GM12878 (cell line): Measurements from ENCODE around the gene SLA2. TPM values are rescaled to one million over a fixed set of nuclear protein-coding genes. Genes with fewer than 3 reads are reported as not detected.

ENCODE experiments used
- ATAC-seq: fragments of 200-7000 bp; cut with Tn5 transposase; 3 replicates; pipeline ENCODE4 v1.9.1; 2020; ENCODE audit warnings: mild to moderate bottlenecking, moderate library complexity
- BruUV-seq: library from RNA; stranded (reverse); fragments of 400-500 nt; replicated peaks from 2 replicates; lab custom pipeline; 2021; lab: Mats Ljungman, UMichigan
- CTCF ChIA-PET: fragments of 300-600 bp; sonication (Branson Sonifier 250); formaldehyde crosslinking; extraction: SDS; loops from one replicate; lab custom pipeline; 2021; ENCODE audit warnings: inconsistent platforms; lab: Yijun Ruan, JAX
- POLR2A ChIA-PET: fragments of 350-600 bp; formaldehyde crosslinking; extraction: SDS; loops from one replicate; lab custom pipeline; 2021; ENCODE audit warnings: inconsistent platforms; lab: Charles Lee
- RAD21 ChIA-PET: fragments of 300-600 bp; sonication (Branson Sonifier 250); formaldehyde crosslinking; loops from one replicate; lab custom pipeline; 2023; ENCODE audit warnings: antibody characterized with exemption; ENCODE audit not compliant: unreplicated experiment; lab: Charles Lee
- SMC1A ChIA-PET: fragments of 300-600 bp; sonication (Branson Sonifier 250); formaldehyde crosslinking; loops from one replicate; lab custom pipeline; 2023; ENCODE audit not compliant: unreplicated experiment, uncharacterized antibody; lab: Charles Lee
- DNase-seq: peaks from one replicate; pipeline ENCODE4 v3.0.0-alpha.2; 2011; ENCODE audit warnings: low read depth, low spot score
- FAIRE-seq: peaks from 3 replicates; lab custom pipeline; 2011; peaks lifted over from hg19 to GRCh38; lab: Jason Lieb, UNC
- H2AFZ ChIP-seq: 2 replicates; pipeline ENCODE4 v1.6.0; 2011; ENCODE audit warnings: low read depth, low read length, control low read depth; ENCODE audit not compliant: control insufficient read depth
- H3K27ac ChIP-seq: 2 replicates; pipeline ENCODE4 v1.5.1; 2011; ENCODE audit warnings: control low read depth; ENCODE audit not compliant: control insufficient read depth, insufficient read depth
- H3K27me3 ChIP-seq, 2 experiments: replicated peaks in 1 of 2; 2 replicates each; pipeline versions ENCODE4 v1.6.0 to v1.6.1; 2011; ENCODE audit warnings: low read length in 1 of 2; ENCODE audit not compliant: control insufficient read depth in 2 of 2, insufficient read depth in 2 of 2
- H3K36me3 ChIP-seq, 2 experiments: 2 replicates each; pipeline ENCODE4 v1.5.1; 2011; ENCODE audit warnings: low read length in 1 of 2; ENCODE audit not compliant: control insufficient read depth in 2 of 2, insufficient read depth in 2 of 2
- H3K4me1 ChIP-seq: 2 replicates; pipeline ENCODE4 v1.6.1; 2011; ENCODE audit warnings: mild to moderate bottlenecking, low read length, moderate library complexity, mixed read lengths; ENCODE audit not compliant: control insufficient read depth, insufficient read depth
- H3K4me2 ChIP-seq: 2 replicates; pipeline ENCODE4 v1.6.0; 2011; ENCODE audit warnings: control low read depth; ENCODE audit not compliant: control insufficient read depth, insufficient read depth
- H3K4me3 ChIP-seq: fragments of 200-600 bp; sonication (generic); 2 replicates; pipeline ENCODE4 v1.5.1; 2016
- H3K79me2 ChIP-seq: 2 replicates; pipeline ENCODE4 v1.6.0; 2011; ENCODE audit warnings: low read length; ENCODE audit not compliant: control insufficient read depth, insufficient read depth
- H3K9ac ChIP-seq: 2 replicates; pipeline ENCODE4 v1.8.0; 2011; ENCODE audit warnings: low read length, control low read depth, mixed read lengths; ENCODE audit not compliant: control insufficient read depth, insufficient read depth
- H3K9me3 ChIP-seq: replicated peaks from 3 replicates; pipeline ENCODE4 v1.5.1; 2011; ENCODE audit warnings: mild to moderate bottlenecking, low read length; ENCODE audit not compliant: control insufficient read depth, insufficient read depth
- H4K20me1 ChIP-seq: 2 replicates; pipeline ENCODE4 v1.6.0; 2011; ENCODE audit not compliant: control insufficient read depth, insufficient read depth
- IRF4 ChIP-seq: IDR thresholded peaks from 2 replicates; pipeline ENCODE4 v1.6.1; 2011; ENCODE audit warnings: low read depth, low read length
- NFYA ChIP-seq: IDR thresholded peaks from 2 replicates; pipeline ENCODE4 v1.6.1; 2011; ENCODE audit warnings: low read depth, mild to moderate bottlenecking, low read length, improper control_type of control experiment, borderline replicate concordance
- RELB ChIP-seq: fragments of 450-650 bp; IDR thresholded peaks from 2 replicates; pipeline ENCODE4 v1.6.1; 2017; ENCODE audit warnings: low read depth, mild to moderate bottlenecking, moderate library complexity
- TARDBP ChIP-seq: IDR thresholded peaks from 2 replicates; pipeline ENCODE4 v1.6.1; 2016; ENCODE audit warnings: borderline replicate concordance
- whole genome bisulfite sequencing: methylation state at CpG from one replicate; pipeline ENCODE4 v1.1.6; 2016; ENCODE audit warnings: low lambda C conversion rate; ENCODE audit not compliant: insufficient replicate concordance, insufficient coverage; ENCODE audit errors: missing lambda C conversion rate; 5-methylcytosine and 5-hydroxymethylcytosine counted together
- in situ Hi-C: fragments of 300-500 bp; cut with MboI; formaldehyde crosslinking; loops from 9 replicates; pipeline ENCODE4 v1.14.3; 2018; ENCODE audit warnings: mixed read lengths
- intact Hi-C: fragments of 100-400 bp; cut with micrococcal nuclease; formaldehyde crosslinking; loops from one replicate; pipeline ENCODE4 v1.14.2; 2022; ENCODE audit not compliant: unreplicated experiment
- polyA plus RNA-seq, 11 experiments: library from polyadenylated mRNA; depleted of rRNA in 4 of 11; unstranded in 6 of 11; stranded (reverse) in 5 of 11; fragments of >200 nt; fragmentation: Nextera tagmentation in 4 of 11; fragmentation: Illumina TruSeq in 1 of 11; extraction: Ambion mirVana in 4 of 11; extraction: Trizol in 1 of 11; gene quantifications; 1 replicate in 1 of 11; 2 replicates in 10 of 11; pipeline versions ENCODE4 v1.2.1 to v1.2.3, GENCODE V29; 2011 to 2016; ENCODE audit warnings: inconsistent platforms in 2 of 11, missing spikeins in 2 of 11, low read depth in 1 of 11
- total RNA-seq, 4 experiments: library from RNA; depleted of rRNA in 3 of 4; stranded (reverse); fragments of >200 nt in 3 of 4; fragmentation: Illumina TruSeq in 1 of 4; extraction: Trizol in 1 of 4; gene quantifications; 2 replicates each; pipeline versions ENCODE4 v1.2.1 to v1.2.3, GENCODE V29; 2013 to 2021
- TF ChIP-seq, protein P1 (sequence below): fragments of 450-650 bp; formaldehyde crosslinking; IDR thresholded peaks from 2 replicates; pipeline ENCODE4 v1.4.0; 2020; ENCODE audit warnings: mild to moderate bottlenecking, moderate library complexity

The SLA2 gene
- total and polyA plus RNA-seq, 10 of the 15 experiments (the other 5 are each of a cell fraction or from before 2014, with no cell fraction given), result 0.29 to 3.3 (median 1.4) TPM

DNA sequence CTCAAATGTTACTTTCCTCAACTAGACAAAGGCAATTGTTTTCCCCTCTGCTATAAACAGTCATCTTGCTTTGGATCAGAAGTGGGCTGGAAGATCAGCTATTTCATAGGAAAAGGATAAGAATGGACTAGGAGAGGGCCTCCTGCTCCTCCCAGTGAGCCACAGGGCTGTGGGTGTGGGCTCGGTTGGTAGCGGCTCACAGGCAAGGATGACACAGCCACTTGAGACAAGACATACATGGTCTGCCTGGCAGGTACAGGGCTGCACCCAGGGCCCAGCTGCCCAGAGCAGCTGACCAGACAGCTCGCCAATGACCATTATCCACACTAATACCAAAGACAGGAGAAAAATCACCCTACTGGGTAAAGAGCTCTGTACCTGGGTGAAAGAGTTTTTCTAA is 9.0 kb upstream of the SLA2 start:
- in situ Hi-C loops (no loop called here), intact Hi-C loops (no loop called here)
- WGBS, result 95% methylated on average over 3 of the region's 3 CpGs
- ChIA-PET RAD21 (no interaction called here), POLR2A (interaction anchor here (0.5 kb wide), 1 partner anchor 841 kb away, joined by 3 read pairs; no protein-coding TSS in a partner anchor), CTCF (interaction anchor here (0.6 to 1.4 kb wide), 6 partner anchors 10 to 389 kb away, joined by 3 to 5 read pairs (median 3); partner anchors contain the start of genes RAB5IF and SLA2), SMC1A (interaction anchor here (0.8 to 1.3 kb wide), 4 partner anchors 8 to 134 kb away, joined by 3 to 4 read pairs (median 3); no protein-coding TSS in a partner anchor)
- no TSS peak for BruUV-seq
- no peaks in the 10 kb centered on the region for H3K9me3 ChIP-seq
- DNase-seq (no peak), FAIRE-seq (no peak), ATAC-seq (no peak)
- H3K4me1 ChIP-seq, result no peaks in the 10 kb centered on the region
- H3K36me3 ChIP-seq, result peaks cover 2 to 3% of the 10 kb centered on the region in 2 experiments; a peak in 3 of 4 replicates
- H3K27me3 ChIP-seq, result no peaks in the 10 kb centered on the region
- no peak overlapping the region for H2AFZ ChIP-seq
- no peaks in the 10 kb centered on the region for H4K20me1 ChIP-seq
- no peak overlapping the region for H3K4me3 ChIP-seq
- no peaks in the 10 kb centered on the region for H3K79me2 ChIP-seq
- no peak overlapping the region for H3K9ac ChIP-seq
- H3K4me2 ChIP-seq, result no peak overlapping the region
- no peak overlapping the region for H3K27ac ChIP-seq
- no peak for TF ChIP-seq IRF4
- TF ChIP-seq NFYA, result no peak

DNA sequence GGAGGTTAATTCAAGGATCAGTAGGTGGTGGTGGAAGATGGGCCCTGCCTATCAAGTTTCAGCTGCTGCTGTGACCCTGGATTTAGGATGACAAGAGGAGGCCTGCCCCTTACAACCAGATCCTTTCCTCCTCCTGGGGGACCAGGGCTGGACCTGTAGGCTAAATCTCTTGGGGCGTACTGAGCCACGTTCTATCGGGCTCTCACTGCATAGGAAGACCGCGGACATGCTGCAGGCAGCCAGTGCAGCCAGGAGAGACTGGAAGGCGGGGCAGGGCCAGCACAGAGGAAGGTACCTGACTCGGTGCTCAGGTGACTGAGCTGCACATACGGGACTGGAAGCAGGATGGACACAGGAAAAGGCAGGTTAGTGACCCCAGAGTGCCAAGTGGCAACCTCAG is 8.5 kb upstream of the SLA2 start:
- ATAC-seq (no peak), FAIRE-seq (no peak)
- RAD21 ChIA-PET, result no interaction called here
- in situ Hi-C loops, result no loop called here
- Histone ChIP-seq H3K36me3 (peaks cover 2 to 3% of the 10 kb centered on the region in 2 experiments; a peak in 3 of 4 replicates), H3K4me3 (no peak overlapping the region), H3K9me3 (no peaks in the 10 kb centered on the region)
- no TSS peak for BruUV-seq
- 89% methylated on average over 8 of the region's 8 CpGs for WGBS
- TF ChIP-seq RELB (no peak), TARDBP (no peak), IRF4 (no peak)
- TF ChIP-seq, protein P1, sequence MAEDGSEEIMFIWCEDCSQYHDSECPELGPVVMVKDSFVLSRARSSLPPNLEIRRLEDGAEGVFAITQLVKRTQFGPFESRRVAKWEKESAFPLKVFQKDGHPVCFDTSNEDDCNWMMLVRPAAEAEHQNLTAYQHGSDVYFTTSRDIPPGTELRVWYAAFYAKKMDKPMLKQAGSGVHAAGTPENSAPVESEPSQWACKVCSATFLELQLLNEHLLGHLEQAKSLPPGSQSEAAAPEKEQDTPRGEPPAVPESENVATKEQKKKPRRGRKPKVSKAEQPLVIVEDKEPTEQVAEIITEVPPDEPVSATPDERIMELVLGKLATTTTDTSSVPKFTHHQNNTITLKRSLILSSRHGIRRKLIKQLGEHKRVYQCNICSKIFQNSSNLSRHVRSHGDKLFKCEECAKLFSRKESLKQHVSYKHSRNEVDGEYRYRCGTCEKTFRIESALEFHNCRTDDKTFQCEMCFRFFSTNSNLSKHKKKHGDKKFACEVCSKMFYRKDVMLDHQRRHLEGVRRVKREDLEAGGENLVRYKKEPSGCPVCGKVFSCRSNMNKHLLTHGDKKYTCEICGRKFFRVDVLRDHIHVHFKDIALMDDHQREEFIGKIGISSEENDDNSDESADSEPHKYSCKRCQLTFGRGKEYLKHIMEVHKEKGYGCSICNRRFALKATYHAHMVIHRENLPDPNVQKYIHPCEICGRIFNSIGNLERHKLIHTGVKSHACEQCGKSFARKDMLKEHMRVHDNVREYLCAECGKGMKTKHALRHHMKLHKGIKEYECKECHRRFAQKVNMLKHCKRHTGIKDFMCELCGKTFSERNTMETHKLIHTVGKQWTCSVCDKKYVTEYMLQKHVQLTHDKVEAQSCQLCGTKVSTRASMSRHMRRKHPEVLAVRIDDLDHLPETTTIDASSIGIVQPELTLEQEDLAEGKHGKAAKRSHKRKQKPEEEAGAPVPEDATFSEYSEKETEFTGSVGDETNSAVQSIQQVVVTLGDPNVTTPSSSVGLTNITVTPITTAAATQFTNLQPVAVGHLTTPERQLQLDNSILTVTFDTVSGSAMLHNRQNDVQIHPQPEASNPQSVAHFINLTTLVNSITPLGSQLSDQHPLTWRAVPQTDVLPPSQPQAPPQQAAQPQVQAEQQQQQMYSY (CRISPR knock-in tag), result no peak
- TF ChIP-seq, all 136 proteins: peak for 0
- ChIA-PET POLR2A (no interaction called here), SMC1A (interaction anchor here (0.8 kb wide), 1 partner anchor 133 kb away, joined by 3 read pairs; no protein-coding TSS in a partner anchor), CTCF (interaction anchor here (1.0 to 1.4 kb wide), 4 partner anchors 9 to 265 kb away, joined by 3 to 5 read pairs (median 4); partner anchors contain the start of genes RAB5IF and SLA2)
- Histone ChIP-seq H2AFZ (no peak overlapping the region), H4K20me1 (no peaks in the 10 kb centered on the region), H3K27ac (no peak overlapping the region), H3K4me1 (no peaks in the 10 kb centered on the region), H3K4me2 (no peak overlapping the region), H3K27me3 (no peaks in the 10 kb centered on the region), H3K79me2 (no peaks in the 10 kb centered on the region), H3K9ac (no peak overlapping the region)
- intact Hi-C loops, result no loop called here
- DNase-seq, result no peak
